Activated CD8-positive, alpha-beta memory T cell treated with anti-CD3 and anti-CD28 coated beads for 4 hours (primary cell): Measurements from ENCODE around the gene GNAI2.
"Not testable (repeated sequence)": the region's sequence is repeated elsewhere in the genome, so short reads cannot be mapped to it uniquely, and the experiment has no call there.

Experiments
- DNase-seq, 2 donors: peaks; one replicate each; pipeline ENCODE4 v3.0.0-alpha.2; 2020; ENCODE audit warnings: low read depth in 2 of 2

The GNAI2 gene

GRCh38 chr3:50276762-50277101 is 40.7 kb downstream of the GNAI2 start:
- DNase-seq: no peak

GRCh38 chr3:50278123-50278879 is 42.3 kb downstream of the GNAI2 start:
- no peak for DNase-seq

GRCh38 chr3:50278880-50279224 is 42.8 kb downstream of the GNAI2 start, which contains the start of gene LSMEM2:
Gene LSMEM2, plus strand, starts transcription at chr3:50279087. Its CDS starts 27 bp downstream, at chr3:50279114.
- DNase-seq: no peak

GRCh38 chr3:50279255-50280016 is 43.4 kb downstream of the GNAI2 start:
- DNase-seq: no peak

GRCh38 chr3:50284121-50284520 is 48.1 kb downstream of the GNAI2 start:
- not testable (repeated sequence) for DNase-seq

GRCh38 chr3:50286322-50287227 is 50.6 kb downstream of the GNAI2 start:
- no peak for DNase-seq

GRCh38 chr3:50287262-50287661 is 51.3 kb downstream of the GNAI2 start:
- no peak for DNase-seq

GRCh38 chr3:50288387-50289007 is 52.5 kb downstream of the GNAI2 start:
- DNase-seq: no peak

- DNase-seq: no peak
Observed at GRCh38 chr3:50289130-50289529, 53.1 kb downstream of the GNAI2 start.

GRCh38 chr3:50290161-50290641 is 54.2 kb downstream of the GNAI2 start:
- DNase-seq: no peak

- peak; percentile 89 to 93 for DNase-seq
Observed at GRCh38 chr3:50292159-50293078, 56.4 kb downstream of the GNAI2 start, which contains the start of gene IFRD2. Gene IFRD2, minus strand, starts transcription at chr3:50292429. Its CDS starts 155 bp downstream, at chr3:50292274.

GRCh38 chr3:50293079-50293801 is 57.2 kb downstream of the GNAI2 start:
- DNase-seq: no peak

- DNase-seq: no peak
Observed at GRCh38 chr3:50294089-50294488, 58.1 kb downstream of the GNAI2 start.

GRCh38 chr3:50294492-50295403 is 58.7 kb downstream of the GNAI2 start:
- no peak for DNase-seq

GRCh38 chr3:50295553-50296431 is 59.8 kb downstream of the GNAI2 start:
- no peak for DNase-seq

GRCh38 chr3:50296721-50297383 is 60.8 kb downstream of the GNAI2 start:
- DNase-seq: no peak

GRCh38 chr3:50297384-50297775 is 61.4 kb downstream of the GNAI2 start:
- no peak for DNase-seq
